Endothelial cell (in vitro differentiated cells): ENCODE measurements around the gene ANXA8. TPM values are rescaled to one million over a fixed set of nuclear protein-coding genes. Genes with fewer than 3 reads are reported as not detected.
"Not testable (repeated sequence)": the region's sequence is repeated elsewhere in the genome, so short reads cannot be mapped to it uniquely, and the experiment has no call there.

Experiments used
- DNase-seq: peaks from one replicate; pipeline ENCODE4 v3.0.0; 2021; ENCODE audit warnings: low spot score
- H3K27ac Mint-ChIP-seq: one replicate; pipeline ENCODE4 v1.8.0; 2021; ENCODE audit warnings: mixed read lengths, inconsistent platforms; ENCODE audit not compliant: unreplicated experiment
- H3K27me3 Mint-ChIP-seq: one replicate; pipeline ENCODE4 v1.8.0; 2021; ENCODE audit warnings: mild to moderate bottlenecking, moderate library complexity, mixed read lengths, inconsistent platforms; ENCODE audit not compliant: unreplicated experiment
- H3K36me3 Mint-ChIP-seq: one replicate; pipeline ENCODE4 v1.8.0; 2021; ENCODE audit warnings: mild to moderate bottlenecking, low read depth, mixed read lengths, inconsistent platforms; ENCODE audit not compliant: unreplicated experiment
- H3K4me1 Mint-ChIP-seq: one replicate; pipeline ENCODE4 v1.8.0; 2021; ENCODE audit warnings: mild to moderate bottlenecking, mixed read lengths, inconsistent platforms; ENCODE audit not compliant: unreplicated experiment
- H3K4me3 Mint-ChIP-seq: one replicate; pipeline ENCODE4 v1.8.0; 2021; ENCODE audit warnings: mild to moderate bottlenecking, mixed read lengths, inconsistent platforms; ENCODE audit not compliant: unreplicated experiment
- H3K9me3 Mint-ChIP-seq: one replicate; pipeline ENCODE4 v1.8.0; 2021; ENCODE audit warnings: mixed read lengths, inconsistent platforms; ENCODE audit not compliant: unreplicated experiment
- total RNA-seq: library from RNA; stranded (reverse); fragmentation: NEBNext Ultra II Directional; extraction: Animal tissue kit (Norgen Biotek cat#: 25700); gene quantifications from one replicate; pipeline ENCODE4 v1.2.1, GENCODE V29; 2021; ENCODE audit not compliant: unreplicated experiment
- TF ChIP-seq, protein P1 (sequence below): fragments of 200-600 bp; sonication (generic); IDR thresholded peaks from one replicate; pipeline ENCODE4 v1.5.0; 2021; ENCODE audit warnings: antibody characterized with exemption; ENCODE audit not compliant: unreplicated experiment

ANXA8 gene
- total RNA-seq, 1 donor from 2014 or later, result not detected

DNA sequence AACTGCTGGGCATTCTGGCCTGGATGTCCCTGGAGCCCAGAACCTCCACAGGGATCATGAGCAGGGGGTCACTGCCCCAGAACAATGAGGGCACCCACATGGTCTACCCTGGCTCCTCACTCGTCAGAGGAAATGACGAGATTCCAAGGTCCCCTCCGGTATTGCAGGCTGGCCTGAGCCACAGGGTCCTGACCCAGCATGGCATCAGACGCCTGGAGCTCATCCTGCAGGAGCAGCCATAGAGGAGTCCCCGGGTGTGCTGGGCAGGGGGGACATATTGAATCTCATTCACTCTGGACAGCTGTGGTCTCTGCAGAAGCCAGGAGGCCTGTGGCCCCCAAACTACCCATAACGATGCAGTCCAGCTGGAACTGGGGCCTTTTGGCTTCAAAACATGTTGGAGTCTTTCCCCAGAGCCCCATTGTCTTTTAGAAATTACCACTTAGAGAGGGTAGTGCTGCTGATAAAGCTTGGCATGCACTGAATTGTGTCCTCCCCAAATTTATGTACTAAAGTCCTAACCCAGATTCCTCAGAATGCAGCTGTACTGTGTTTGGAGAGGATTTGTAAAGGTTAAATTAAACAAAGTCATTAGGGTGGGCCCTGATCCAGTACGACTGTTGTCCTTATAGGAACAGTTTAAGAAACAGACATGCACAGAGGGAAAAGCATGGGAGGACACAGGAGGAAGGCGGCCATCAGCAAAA is 27.7 kb downstream of the ANXA8 start:
- Mint-ChIP-seq H3K4me3 (no peak overlapping the region), H3K4me1 (no peaks in the 10 kb centered on the region)
- TF ChIP-seq, protein P1, sequence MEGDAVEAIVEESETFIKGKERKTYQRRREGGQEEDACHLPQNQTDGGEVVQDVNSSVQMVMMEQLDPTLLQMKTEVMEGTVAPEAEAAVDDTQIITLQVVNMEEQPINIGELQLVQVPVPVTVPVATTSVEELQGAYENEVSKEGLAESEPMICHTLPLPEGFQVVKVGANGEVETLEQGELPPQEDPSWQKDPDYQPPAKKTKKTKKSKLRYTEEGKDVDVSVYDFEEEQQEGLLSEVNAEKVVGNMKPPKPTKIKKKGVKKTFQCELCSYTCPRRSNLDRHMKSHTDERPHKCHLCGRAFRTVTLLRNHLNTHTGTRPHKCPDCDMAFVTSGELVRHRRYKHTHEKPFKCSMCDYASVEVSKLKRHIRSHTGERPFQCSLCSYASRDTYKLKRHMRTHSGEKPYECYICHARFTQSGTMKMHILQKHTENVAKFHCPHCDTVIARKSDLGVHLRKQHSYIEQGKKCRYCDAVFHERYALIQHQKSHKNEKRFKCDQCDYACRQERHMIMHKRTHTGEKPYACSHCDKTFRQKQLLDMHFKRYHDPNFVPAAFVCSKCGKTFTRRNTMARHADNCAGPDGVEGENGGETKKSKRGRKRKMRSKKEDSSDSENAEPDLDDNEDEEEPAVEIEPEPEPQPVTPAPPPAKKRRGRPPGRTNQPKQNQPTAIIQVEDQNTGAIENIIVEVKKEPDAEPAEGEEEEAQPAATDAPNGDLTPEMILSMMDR, result no peak

DNA sequence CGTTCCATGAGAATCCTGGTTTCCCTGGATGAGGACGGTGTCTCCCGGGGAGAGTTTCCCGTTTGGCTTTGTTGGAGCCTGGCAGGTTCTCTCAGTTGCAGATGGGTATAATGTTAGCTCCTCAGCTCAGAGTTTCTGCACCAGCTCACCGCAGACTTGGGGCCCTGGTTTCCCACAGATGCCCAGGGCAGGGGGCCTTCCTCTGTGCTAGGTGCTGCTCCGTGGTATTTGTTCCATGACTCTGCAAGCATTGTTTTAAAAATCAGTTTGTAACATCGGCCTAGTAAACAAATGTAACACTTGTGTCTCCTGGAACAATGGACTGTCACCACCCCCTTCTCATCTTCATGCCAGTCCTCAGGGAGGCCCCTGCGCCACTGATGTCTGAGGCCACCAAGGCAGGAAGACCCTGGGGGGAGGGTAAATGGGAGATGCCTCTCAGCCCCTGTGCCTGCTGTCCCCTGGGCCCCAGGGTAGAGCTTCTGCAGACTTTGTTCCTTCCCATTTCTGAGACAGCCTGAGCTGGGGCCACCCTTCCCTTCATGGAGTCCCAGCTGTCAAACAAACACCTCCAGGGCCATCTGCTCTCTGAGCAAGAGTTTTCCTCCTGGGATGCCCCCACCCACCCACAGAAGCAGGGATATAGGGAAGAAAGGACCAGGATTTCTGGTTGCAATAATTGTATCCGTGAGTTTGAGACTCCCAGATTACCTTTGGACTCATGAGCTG is 28.4 kb downstream of the ANXA8 start:
- H3K4me3 Mint-ChIP-seq, result not testable (repeated sequence)

More for the DNA sequence above, 27.7 kb downstream of the ANXA8 start:
- peaks cover 11% of the 10 kb centered on the region for H3K27me3 Mint-ChIP-seq
- DNase-seq, result no peak
- no peak overlapping the region for H3K27ac Mint-ChIP-seq
- H3K36me3 Mint-ChIP-seq, result peaks cover 5% of the 10 kb centered on the region
- H3K9me3 Mint-ChIP-seq, result no peaks in the 10 kb centered on the region

DNA sequence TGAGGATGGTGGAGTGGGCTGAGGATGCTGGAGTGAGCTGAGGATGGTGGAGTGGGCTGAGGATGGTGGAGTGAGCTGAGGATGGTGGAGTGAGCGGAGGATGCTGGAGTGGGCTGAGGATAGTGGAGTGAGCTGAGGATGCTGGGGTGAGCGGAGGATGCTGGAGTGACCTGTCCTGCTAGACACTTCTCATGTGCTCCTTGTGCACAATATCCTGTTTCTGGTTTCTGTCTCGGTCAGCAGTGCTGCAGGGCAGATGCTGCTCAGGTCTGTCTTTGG is 29.2 kb downstream of the ANXA8 start:
- Mint-ChIP-seq H3K9me3 (no peaks in the 10 kb centered on the region), H3K36me3 (peaks cover 5% of the 10 kb centered on the region), H3K27me3 (peaks cover 11% of the 10 kb centered on the region), H3K4me3 (peak overlapping the region; percentile 72), H3K4me1 (no peaks in the 10 kb centered on the region), H3K27ac (no peak overlapping the region)
- TF ChIP-seq, protein P1, result no peak
- DNase-seq, result no peak

More for the DNA sequence above, 28.4 kb downstream of the ANXA8 start:
- not testable (repeated sequence) for H3K4me1 Mint-ChIP-seq, H3K27ac Mint-ChIP-seq, H3K9me3 Mint-ChIP-seq, DNase-seq, H3K36me3 Mint-ChIP-seq
- H3K27me3 Mint-ChIP-seq, result peaks cover 11% of the 10 kb centered on the region

DNA sequence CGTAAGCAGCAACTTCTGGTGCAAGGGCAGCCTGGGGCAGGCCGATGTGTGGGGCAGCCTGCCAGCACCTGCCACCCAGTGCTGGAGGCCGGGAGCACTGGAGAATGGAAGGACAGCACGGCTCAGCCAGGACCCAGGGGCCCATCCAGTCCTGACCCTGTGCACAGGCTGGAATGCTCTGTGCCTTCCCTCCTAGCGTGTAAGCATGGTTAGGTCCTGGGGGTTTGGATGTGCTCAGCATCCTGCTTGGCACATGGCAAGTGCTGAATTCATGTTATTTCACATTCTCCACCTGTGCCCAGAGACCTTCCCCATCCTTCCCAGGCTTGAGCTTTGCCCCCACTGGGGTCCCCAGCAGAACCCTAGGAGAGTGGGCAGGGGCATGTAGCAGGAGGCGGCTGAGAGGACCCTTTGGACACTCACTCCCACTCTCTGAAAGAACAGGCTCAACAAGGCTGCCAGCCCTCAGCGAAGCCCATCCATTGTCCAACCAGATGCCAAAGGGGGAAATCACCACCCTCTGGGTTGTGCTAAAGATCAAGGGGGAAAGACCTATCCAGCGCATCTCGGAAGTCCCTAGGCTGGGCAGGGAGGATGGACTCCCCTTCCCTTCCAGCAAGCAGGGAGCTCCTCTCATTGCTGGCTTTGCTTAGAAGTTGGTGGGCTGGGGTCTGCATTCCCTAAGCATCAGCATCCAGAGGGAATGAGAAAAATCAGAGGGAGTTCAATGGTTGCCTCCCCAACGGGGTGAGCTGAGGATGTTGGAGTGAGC is 29.7 kb downstream of the ANXA8 start:
- Mint-ChIP-seq H3K9me3 (no peaks in the 10 kb centered on the region), H3K4me1 (peaks cover 3% of the 10 kb centered on the region), H3K36me3 (peaks cover 5% of the 10 kb centered on the region), H3K27ac (no peak overlapping the region), H3K4me3 (peak overlapping the region; percentile 72), H3K27me3 (peaks cover 11% of the 10 kb centered on the region)
- TF ChIP-seq, protein P1, result no peak
- no peak for DNase-seq

DNA sequence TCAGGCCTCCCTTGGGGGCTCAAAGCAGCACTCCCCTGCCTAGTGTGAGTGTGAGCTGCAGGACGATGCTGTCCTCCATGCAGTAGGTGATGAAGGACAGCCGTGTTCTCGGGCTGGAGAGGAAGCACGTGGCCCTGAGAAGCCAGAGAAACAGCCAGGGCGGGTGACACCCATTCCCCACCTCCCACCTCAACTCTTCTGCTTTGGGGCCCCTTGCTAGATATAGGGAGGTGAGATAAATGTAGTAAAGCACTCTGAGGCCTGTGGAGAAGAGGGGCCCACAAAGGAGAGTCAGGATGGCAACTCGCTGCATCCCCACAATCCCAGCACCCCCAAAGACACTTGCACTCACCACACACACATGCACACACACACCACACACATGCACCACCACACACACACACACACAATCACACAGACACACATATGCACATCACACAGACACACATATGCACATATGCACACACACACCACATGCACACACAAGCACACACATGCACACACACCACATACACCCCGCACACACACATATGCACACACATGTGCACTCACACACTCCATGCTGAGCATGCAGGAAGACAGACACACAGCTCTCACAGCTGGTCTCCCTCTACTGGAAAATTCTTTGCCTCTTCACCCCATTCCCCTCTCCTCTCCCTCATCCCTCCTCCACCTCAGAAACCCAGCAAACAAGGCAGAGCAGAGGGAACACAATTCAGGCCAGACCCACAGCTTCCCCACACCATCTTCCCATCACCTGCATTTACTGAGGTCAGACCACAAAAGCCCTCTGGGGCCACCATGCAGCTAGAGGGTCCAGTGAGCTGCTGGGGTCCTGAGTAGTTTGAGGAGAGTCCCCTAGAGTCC is 30.5 kb downstream of the ANXA8 start:
- Mint-ChIP-seq H3K27ac (peak overlapping the region; percentile 37), H3K36me3 (peaks cover 5% of the 10 kb centered on the region), H3K4me3 (no peak overlapping the region), H3K9me3 (no peaks in the 10 kb centered on the region), H3K27me3 (peaks cover 12% of the 10 kb centered on the region), H3K4me1 (peaks cover 11% of the 10 kb centered on the region)
- TF ChIP-seq, protein P1, result no peak
- no peak for DNase-seq
